ENCODE results near the gene SZT2.

GRCh38 chr1:43365678-43366077 lies 24.0 kb upstream of the SZT2 start:
- TF ChIP-seq CTCF (conservative IDR thresholded peaks at IDR 0.05; ENCODE audit: low read length) (no peak), EZH2phosphoT487 (IDR thresholded peaks at IDR 0.05; ENCODE audit: borderline replicate concordance, low read depth, low read length) (no peak)

Data from OCI-LY7 (cell line).